ENCODE data around the gene TMEM240.
"Not testable (repeated sequence)": the region's sequence is repeated elsewhere in the genome, so short reads cannot be mapped to it uniquely, and the experiment has no call there.

The TMEM240 gene

DNA sequence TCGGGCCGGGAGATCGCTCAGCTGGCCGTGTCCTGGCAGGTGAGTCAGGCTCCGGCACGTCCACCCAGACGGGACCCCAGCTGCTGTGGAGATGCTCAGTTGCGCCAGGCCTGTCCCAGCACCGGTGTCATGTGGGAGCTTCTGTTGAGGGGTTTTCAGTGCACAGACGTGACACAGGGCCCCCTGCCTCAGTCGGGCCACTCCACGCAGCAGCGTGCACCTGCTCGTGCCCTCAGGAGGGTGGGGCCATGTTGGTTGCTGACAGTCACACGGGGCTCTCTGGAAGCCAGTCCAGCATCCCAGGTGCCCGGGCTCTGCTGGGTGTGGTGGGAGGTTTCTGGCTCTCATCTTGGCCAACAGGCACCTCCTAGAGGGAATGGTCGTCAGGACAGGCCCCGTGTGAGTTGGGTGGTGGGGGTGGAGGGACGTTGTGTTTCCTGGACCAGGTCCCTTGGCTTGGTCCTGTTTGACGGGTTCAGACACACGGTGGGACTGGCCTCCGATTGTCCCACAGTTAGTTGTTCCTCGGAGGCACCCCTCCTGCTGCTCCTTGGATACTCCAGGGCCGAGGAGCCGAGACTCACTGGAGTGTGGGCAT, 49.7 kb downstream of the TMEM240 start:
- DNase-seq: no peak

GRCh38 chr1:1489861-1490260, 50.6 kb downstream of the TMEM240 start:
- no peak for DNase-seq

GRCh38 chr1:1489231-1489630, 51.2 kb downstream of the TMEM240 start:
- no peak for DNase-seq

- no peak for DNase-seq
Measured at GRCh38 chr1:1487701-1488100, 52.7 kb downstream of the TMEM240 start.

DNA sequence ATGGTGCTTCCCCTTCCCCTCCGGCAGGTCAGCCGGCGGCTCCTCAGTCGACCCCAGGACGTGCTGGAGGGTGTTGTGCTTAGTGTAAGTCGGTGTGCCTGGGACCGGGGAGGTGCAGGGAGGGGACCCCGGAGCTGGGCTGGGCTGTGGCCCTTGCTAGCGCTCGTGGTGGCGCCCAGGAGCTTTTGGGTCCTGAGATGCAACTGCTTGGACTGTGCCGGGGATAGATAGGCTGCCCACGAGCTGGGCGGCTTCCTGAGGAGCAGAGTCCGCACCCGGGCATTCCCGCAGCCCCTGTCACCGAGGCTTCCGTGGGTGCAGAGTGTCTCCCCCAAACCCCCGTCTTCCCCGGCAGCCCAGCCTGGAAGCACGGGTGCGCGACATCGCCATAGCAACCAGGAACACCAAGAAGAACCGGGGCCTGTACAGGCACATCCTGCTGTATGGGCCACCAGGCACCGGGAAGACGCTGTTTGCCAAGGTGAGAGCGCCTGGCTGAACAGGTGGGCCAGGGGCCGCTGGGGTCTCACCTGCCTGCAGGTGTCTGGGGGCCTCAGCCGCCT, 54.6 kb downstream of the TMEM240 start:
- DNase-seq: not testable (repeated sequence)

DNA sequence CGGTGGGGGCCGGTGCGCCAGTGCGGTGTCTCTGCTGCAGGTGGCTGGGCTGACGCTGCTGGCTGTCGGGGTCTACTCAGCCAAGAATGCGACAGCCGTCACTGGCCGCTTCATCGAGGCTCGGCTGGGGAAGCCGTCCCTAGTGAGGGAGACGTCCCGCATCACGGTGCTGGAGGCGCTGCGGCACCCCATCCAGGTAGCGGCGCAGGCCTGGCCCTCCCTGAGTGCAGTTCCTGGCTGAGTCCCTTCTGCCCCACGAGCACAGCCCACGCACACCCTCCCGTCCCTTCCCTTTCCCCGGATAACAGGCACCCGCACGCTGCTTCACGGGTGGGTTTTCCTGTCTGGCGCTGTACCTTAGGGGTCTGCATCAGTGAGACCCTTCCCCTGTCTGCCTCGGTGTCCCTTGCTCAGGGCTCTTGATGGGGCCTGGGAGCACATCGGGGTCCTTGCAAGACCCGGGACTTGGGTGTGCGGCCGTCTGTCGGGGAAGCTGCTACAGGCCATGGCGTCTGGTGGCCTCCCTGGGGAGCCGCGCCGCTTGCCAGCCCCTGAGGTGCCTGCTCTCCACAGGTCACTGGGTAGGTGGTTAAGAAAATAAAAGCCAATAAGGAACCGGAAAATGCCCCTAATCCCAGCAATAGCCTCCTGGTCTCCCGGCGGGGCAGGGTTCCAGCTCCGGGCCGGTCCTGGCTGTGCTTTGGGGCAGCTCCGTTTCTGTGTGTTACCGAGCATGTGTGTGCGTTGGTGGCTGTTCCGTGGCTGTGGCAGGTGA, 55.3 kb downstream of the TMEM240 start:
- not testable (repeated sequence) for DNase-seq
